Endothelial cell of umbilical vein (primary cell): Measurements from ENCODE around the gene TIAM1.

Experiments
- JUN ChIP-seq: IDR thresholded peaks from 2 replicates; pipeline ENCODE4 v1.6.1; 2011; ENCODE audit warnings: borderline replicate concordance, low read depth; ENCODE audit not compliant: insufficient read length, insufficient read depth
- MYC ChIP-seq: IDR thresholded peaks from one replicate; pipeline ENCODE4 v1.6.1; 2011; ENCODE audit warnings: mild to moderate bottlenecking, low read depth, low read length
- POLR2A ChIP-seq: IDR thresholded peaks from 2 replicates; pipeline ENCODE4 v1.6.1; 2012; ENCODE audit warnings: low read depth, mild to moderate bottlenecking, control low read depth, low read length
- POLR2AphosphoS5 ChIP-seq: IDR thresholded peaks from 2 replicates; pipeline ENCODE4 v1.6.1; 2012; ENCODE audit warnings: low read depth, mild to moderate bottlenecking, control low read depth, low read length, moderate library complexity; ENCODE audit not compliant: insufficient read depth
- TF ChIP-seq, protein P1 (sequence below), 2 donors: IDR thresholded peaks; 1 replicate in 1 of 2; 2 replicates in 1 of 2; pipeline ENCODE4 v1.5.1; 2011; ENCODE audit warnings: low read length in 2 of 2, mild to moderate bottlenecking in 2 of 2, moderate library complexity in 2 of 2, control low read depth in 1 of 2, inconsistent platforms in 1 of 2, low read depth in 1 of 2; ENCODE audit not compliant: insufficient read depth in 1 of 2; ENCODE audit errors: extremely low read depth in 1 of 2
- TF ChIP-seq, protein P2 (sequence below): IDR thresholded peaks from 2 replicates; pipeline ENCODE4 v1.6.1; 2011; ENCODE audit not compliant: insufficient read depth, insufficient read length

GRCh38 chr21:31342348-31342747 is 1.7 kb downstream of the TIAM1 start:
- no peak for TF ChIP-seq POLR2A
- TF ChIP-seq, protein P1, sequence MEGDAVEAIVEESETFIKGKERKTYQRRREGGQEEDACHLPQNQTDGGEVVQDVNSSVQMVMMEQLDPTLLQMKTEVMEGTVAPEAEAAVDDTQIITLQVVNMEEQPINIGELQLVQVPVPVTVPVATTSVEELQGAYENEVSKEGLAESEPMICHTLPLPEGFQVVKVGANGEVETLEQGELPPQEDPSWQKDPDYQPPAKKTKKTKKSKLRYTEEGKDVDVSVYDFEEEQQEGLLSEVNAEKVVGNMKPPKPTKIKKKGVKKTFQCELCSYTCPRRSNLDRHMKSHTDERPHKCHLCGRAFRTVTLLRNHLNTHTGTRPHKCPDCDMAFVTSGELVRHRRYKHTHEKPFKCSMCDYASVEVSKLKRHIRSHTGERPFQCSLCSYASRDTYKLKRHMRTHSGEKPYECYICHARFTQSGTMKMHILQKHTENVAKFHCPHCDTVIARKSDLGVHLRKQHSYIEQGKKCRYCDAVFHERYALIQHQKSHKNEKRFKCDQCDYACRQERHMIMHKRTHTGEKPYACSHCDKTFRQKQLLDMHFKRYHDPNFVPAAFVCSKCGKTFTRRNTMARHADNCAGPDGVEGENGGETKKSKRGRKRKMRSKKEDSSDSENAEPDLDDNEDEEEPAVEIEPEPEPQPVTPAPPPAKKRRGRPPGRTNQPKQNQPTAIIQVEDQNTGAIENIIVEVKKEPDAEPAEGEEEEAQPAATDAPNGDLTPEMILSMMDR (IDR thresholded peaks at IDR 0.05; ENCODE audit: extremely low read depth in 1 of 2, insufficient read depth in 1 of 2, low read depth in 1 of 2, low read length in 2 of 2) = no peak
- TF ChIP-seq POLR2AphosphoS5 = no peak
- no peak for TF ChIP-seq JUN
- TF ChIP-seq MYC = no peak
- TF ChIP-seq, protein P2, sequence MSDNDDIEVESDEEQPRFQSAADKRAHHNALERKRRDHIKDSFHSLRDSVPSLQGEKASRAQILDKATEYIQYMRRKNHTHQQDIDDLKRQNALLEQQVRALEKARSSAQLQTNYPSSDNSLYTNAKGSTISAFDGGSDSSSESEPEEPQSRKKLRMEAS = no peak
